Spleen (tissue), 11 donors: Measurements from ENCODE around the gene CHAF1B. TPM values are rescaled to one million over a fixed set of nuclear protein-coding genes. Genes with fewer than 3 reads are reported as not detected.

Experiments used
- DNase-seq: peaks from one replicate; pipeline ENCODE4 v3.0.0-alpha.2; 2020
- H3K27ac ChIP-seq, 8 donors: fragments of 200-600 bp; sonication (generic) in 7 of 8; 1 replicate in 4 of 8; 2 replicates in 4 of 8; pipeline versions ENCODE4 v1.5.0 to v1.8.0; 2016 to 2021; ENCODE audit warnings: inconsistent platforms in 4 of 8, mild to moderate bottlenecking in 4 of 8, moderate library complexity in 1 of 8
- H3K27me3 ChIP-seq, 7 donors: fragments of 200-600 bp; sonication (generic) in 6 of 7; replicated peaks in 1 of 7; 1 replicate in 4 of 7; 2 replicates in 3 of 7; pipeline versions ENCODE4 v1.5.0 to v1.8.0; 2016 to 2021; ENCODE audit warnings: inconsistent platforms in 3 of 7, mild to moderate bottlenecking in 1 of 7
- H3K36me3 ChIP-seq, 6 donors: fragments of 200-600 bp; sonication (generic) in 5 of 6; 1 replicate in 4 of 6; 2 replicates in 2 of 6; pipeline versions ENCODE4 v1.5.0 to v1.8.0; 2016 to 2021; ENCODE audit warnings: inconsistent platforms in 2 of 6
- H3K4me1 ChIP-seq, 6 donors: fragments of 200-600 bp; sonication (generic) in 5 of 6; 1 replicate in 3 of 6; 2 replicates in 3 of 6; pipeline versions ENCODE4 v1.5.0 to v1.8.0; 2016 to 2021; ENCODE audit warnings: inconsistent platforms in 3 of 6
- H3K4me3 ChIP-seq, 8 donors: fragments of 200-600 bp; sonication (generic) in 7 of 8; 1 replicate in 4 of 8; 2 replicates in 4 of 8; pipeline versions ENCODE4 v1.5.0 to v1.8.0; 2016 to 2021; ENCODE audit warnings: inconsistent platforms in 4 of 8, mild to moderate bottlenecking in 4 of 8, moderate library complexity in 2 of 8
- H3K9me3 ChIP-seq, 8 donors: fragments of 200-600 bp; sonication (generic) in 7 of 8; 1 replicate in 4 of 8; 2 replicates in 4 of 8; pipeline versions ENCODE4 v1.5.0 to v1.8.0; 2016 to 2021; ENCODE audit warnings: inconsistent platforms in 4 of 8
- CTCF ChIP-seq, 11 experiments: fragments of 200-600 bp in 7 of 11; fragments of 450-650 bp in 4 of 11; sonication (generic) in 4 of 11; IDR thresholded peaks in 8 of 11; conservative IDR thresholded peaks in 3 of 11; 1 replicate in 7 of 11; 2 replicates in 4 of 11; pipeline versions ENCODE4 v1.4.0 to v1.8.0; 2016 to 2021; ENCODE audit warnings: antibody characterized with exemption in 11 of 11, inconsistent platforms in 4 of 11, mild to moderate bottlenecking in 1 of 11
- POLR2A ChIP-seq, 3 donors: fragments of 450-650 bp; IDR thresholded peaks; one replicate each; pipeline ENCODE4 v1.5.1; 2017; ENCODE audit warnings: antibody characterized with exemption in 3 of 3, mild to moderate bottlenecking in 1 of 3
- POLR2AphosphoS5 ChIP-seq, 3 donors: sonication (generic); formaldehyde crosslinking; IDR thresholded peaks; one replicate each; pipeline ENCODE4 v1.5.1; 2017; ENCODE audit warnings: antibody characterized with exemption in 3 of 3
- WGBS, 5 donors: extraction: QIAGEN DNeasy Blood & Tissue Kit in 3 of 5; methylation state at CpG; one replicate each; pipeline versions ENCODE4 v1.1.5 to v1.1.7; 2013 to 2018; 5-methylcytosine and 5-hydroxymethylcytosine counted together
- intact Hi-C: fragments of 100-400 bp; cut with DNase I; formaldehyde crosslinking; loops from one replicate; pipeline ENCODE4 v1.15.0; 2023; ENCODE audit warnings: low total_unique reads
- polyA plus RNA-seq, 3 donors: library from polyadenylated mRNA; stranded (reverse); fragments of 200-250 nt; gene quantifications; one replicate each; pipeline ENCODE4 v1.2.1, GENCODE V29; 2013
- small RNA-seq, 4 donors: library from RNA; depleted of rRNA; stranded (forward); fragments of <200 nt; gene quantifications; one replicate each; pipeline ENCODE3, GENCODE V24; 2016
- total RNA-seq, 7 donors: library from RNA; depleted of rRNA in 3 of 7; stranded (reverse); fragments of >200 nt in 3 of 7; fragmentation: NEBNext Ultra II Directional in 4 of 7; extraction: Animal tissue kit (Norgen Biotek cat#: 25700) in 4 of 7; gene quantifications; one replicate each; pipeline versions ENCODE4 v1.1.0 to v1.2.1, GENCODE V29; 2016 to 2021
- donor health status: healthy with polysubstance abuse.
- donor health status: DM: no; HTN: no; CAD: no; lungs with moderate emphysema.
- donor health status: DM: no; HTN: no; CAD: no.
- donor health status: Bipolar disorder and iron deficiency.
- donor health status: healthy.
- donor health status: DM: no; HTN: no; CAD: no.
- donor health status: DM: yes; HTN: yes; CAD: no.

The CHAF1B gene
- total and polyA plus RNA-seq, 10 donors, result 0.51 to 3.7 (median 1.4) TPM

- peak; percentile 24 for DNase-seq
- peaks cover 0 to 30% (median 0%) of the 10 kb centered on the region in 7 donors for H3K27me3 ChIP-seq
- no peaks in the 10 kb centered on the region for H3K9me3 ChIP-seq
- H3K27ac ChIP-seq, result no peak overlapping the region
- H3K4me3 ChIP-seq, result no peak overlapping the region
- WGBS, 5 donors, result 49 to 52% (median 51%) methylated on average over 8 of the region's 8 CpGs
- H3K36me3 ChIP-seq, result no peaks in the 10 kb centered on the region
- TF ChIP-seq POLR2A (IDR thresholded peaks at IDR 0.05) (no peak), POLR2AphosphoS5 (IDR thresholded peaks at IDR 0.05) (no peak), CTCF (IDR thresholded peaks at IDR 0.05 in 8 of 11, conservative IDR thresholded peaks at IDR 0.05 in 3 of 11) (no peak)
- intact Hi-C loops, result no loop called here
- H3K4me1 ChIP-seq, result peaks cover 0 to 4% (median 0%) of the 10 kb centered on the region in 6 donors
Measured at GRCh38 chr21:36465478-36465877, 80.3 kb downstream of the CHAF1B start.

- Histone ChIP-seq H3K36me3 (no peaks in the 10 kb centered on the region), H3K4me1 (peaks cover 0 to 4% (median 0%) of the 10 kb centered on the region in 6 donors), H3K27me3 (peaks cover 0 to 27% (median 0%) of the 10 kb centered on the region in 7 donors), H3K4me3 (no peak overlapping the region), H3K27ac (no peak overlapping the region), H3K9me3 (no peaks in the 10 kb centered on the region)
- 75 to 86% (median 77%) methylated on average over 8 of the region's 8 CpGs for WGBS, 5 donors
- peak; percentile 20 for DNase-seq
- intact Hi-C loops, result no loop called here
- TF ChIP-seq CTCF (IDR thresholded peaks at IDR 0.05 in 8 of 11, conservative IDR thresholded peaks at IDR 0.05 in 3 of 11), result no peak
- TF ChIP-seq POLR2AphosphoS5 (IDR thresholded peaks at IDR 0.05), result no peak
- TF ChIP-seq POLR2A (IDR thresholded peaks at IDR 0.05), result no peak
Measured at GRCh38 chr21:36466061-36466511, 80.9 kb downstream of the CHAF1B start.

Small RNAs within 50 kb of the gene (small RNA-seq; reads per million reads assigned to genes)
- 0 reads per million in 4 donors for gene ATP5MFP1

Other genes with a start within 250 kb of the CHAF1B start
- 10 to 100 TPM; 20.8 to 29.2 (median 23.3) TPM for gene DOP1B, start 228.6 kb upstream of the CHAF1B start, total RNA-seq
- 1 to 10 TPM; 2.9 to 4.9 (median 3.1) TPM for gene DOP1B, start 228.6 kb upstream of the CHAF1B start, polyA plus RNA-seq
- gene MORC3, start 65.2 kb upstream of the CHAF1B start, total RNA-seq, result 10 to 100 TPM; 45.1 to 57.6 (median 52.6) TPM
- gene MORC3, start 65.2 kb upstream of the CHAF1B start, polyA plus RNA-seq, result 10 to 100 TPM; 14.8 to 18.1 (median 15.5) TPM
- under 1 TPM in 3 of 7 donors, not detected in 4; 0.46 to 0.94 (median 0.70) TPM for gene CLDN14, start 94.7 kb downstream of the CHAF1B start, total RNA-seq
- under 1 TPM; 0.13 to 0.24 (median 0.15) TPM for gene CLDN14, start 94.7 kb downstream of the CHAF1B start, polyA plus RNA-seq